K562 (cell line): ENCODE measurements around the gene NAA80. TPM values are rescaled to one million over a fixed set of nuclear protein-coding genes. Genes with fewer than 3 reads are reported as not detected.

Source experiments
- BDP1 ChIP-seq: IDR thresholded peaks from 3 replicates; pipeline ENCODE4 v1.6.1; 2011; ENCODE audit not compliant: insufficient read length, insufficient read depth
- CBX1 ChIP-seq: sonication (generic); IDR thresholded peaks from 2 replicates; pipeline ENCODE4 v1.6.1; 2016; ENCODE audit warnings: antibody characterized with exemption, low read depth, mild to moderate bottlenecking
- CTCF ChIP-seq, 3 experiments: IDR thresholded peaks in 2 of 3; conservative IDR thresholded peaks in 1 of 3; 2 replicates each; pipeline ENCODE4 v1.5.1; 2011 to 2012; ENCODE audit warnings: low read length in 3 of 3, mild to moderate bottlenecking in 3 of 3, control low read depth in 2 of 3, improper control_type of control experiment in 1 of 3, inconsistent platforms in 1 of 3, low read depth in 1 of 3, mixed read lengths in 1 of 3, moderate library complexity in 1 of 3; ENCODE audit not compliant: insufficient read depth in 2 of 3
- E2F5 ChIP-seq: sonication (generic); formaldehyde crosslinking; IDR thresholded peaks from 2 replicates; pipeline ENCODE4 v1.8.0; 2022; ENCODE audit warnings: mild to moderate bottlenecking, missing genetic modification reagents
- ELF4 ChIP-seq: fragments of 450-650 bp; formaldehyde crosslinking; IDR thresholded peaks from 2 replicates; pipeline ENCODE4 v1.4.0; 2022; ENCODE audit warnings: missing genetic modification characterization
- EP400 ChIP-seq: fragments of 450-650 bp; IDR thresholded peaks from 2 replicates; pipeline ENCODE4 v1.6.1; 2017; ENCODE audit warnings: antibody characterized with exemption, mild to moderate bottlenecking, moderate library complexity
- FUS ChIP-seq: fragments of 200-400 bp; formaldehyde crosslinking; optimal IDR thresholded peaks from 2 replicates; pipeline ENCODE3; 2017; ENCODE audit warnings: low read depth, low read length
- GATA2 ChIP-seq: sonication (generic); formaldehyde crosslinking; IDR thresholded peaks from 2 replicates; pipeline ENCODE4 v1.4.0; 2020; ENCODE audit warnings: mild to moderate bottlenecking, missing genetic modification reagents
- GTF2A2 ChIP-seq: IDR thresholded peaks from 2 replicates; pipeline ENCODE4 v1.6.1; 2016; ENCODE audit warnings: mild to moderate bottlenecking, missing genetic modification characterization, missing compliant biosample characterization
- HDAC1 ChIP-seq, 2 experiments: fragments of 450-650 bp; IDR thresholded peaks; 2 replicates each; pipeline ENCODE4 v1.6.1; 2016 to 2017; ENCODE audit warnings: inconsistent platforms in 1 of 2, mild to moderate bottlenecking in 1 of 2, moderate library complexity in 1 of 2
- ILK ChIP-seq: fragments of 450-650 bp; IDR thresholded peaks from 2 replicates; pipeline ENCODE4 v1.6.1; 2016; ENCODE audit warnings: missing genetic modification characterization, low read depth, mild to moderate bottlenecking, missing compliant biosample characterization, moderate library complexity, borderline replicate concordance
- L3MBTL2 ChIP-seq: fragments of 450-650 bp; IDR thresholded peaks from 2 replicates; pipeline ENCODE4 v1.6.1; 2016; ENCODE audit warnings: mild to moderate bottlenecking, moderate library complexity
- MTA2 ChIP-seq: fragments of 450-650 bp; IDR thresholded peaks from 2 replicates; pipeline ENCODE4 v1.6.1; 2016; ENCODE audit warnings: low read depth
- NKRF ChIP-seq: fragments of 450-650 bp; IDR thresholded peaks from 2 replicates; pipeline ENCODE4 v1.6.1; 2016; ENCODE audit warnings: borderline replicate concordance
- NR0B1 ChIP-seq: fragments of 450-650 bp; IDR thresholded peaks from one replicate; pipeline ENCODE4 v1.6.1; 2018; ENCODE audit warnings: mild to moderate bottlenecking, moderate library complexity; ENCODE audit not compliant: partially characterized antibody
- NUFIP1 ChIP-seq: fragments of 450-650 bp; IDR thresholded peaks from 2 replicates; pipeline ENCODE4 v1.6.1; 2018; ENCODE audit not compliant: partially characterized antibody
- RBBP5 ChIP-seq: fragments of 200-600 bp; sonication (generic); IDR thresholded peaks from 2 replicates; pipeline ENCODE4 v1.6.1; 2012; ENCODE audit warnings: borderline replicate concordance, mild to moderate bottlenecking, low read length, control low read depth, inconsistent platforms; ENCODE audit not compliant: insufficient read depth, poor library complexity, severe bottlenecking
- RBM17 ChIP-seq: fragments of 200-400 bp; formaldehyde crosslinking; IDR thresholded peaks from 2 replicates; pipeline ENCODE4 v1.6.1; 2017; ENCODE audit warnings: low read depth, mild to moderate bottlenecking, low read length, borderline replicate concordance
- TCF3 ChIP-seq: sonication (generic); formaldehyde crosslinking; IDR thresholded peaks from 2 replicates; pipeline ENCODE4 v1.4.0; 2020; ENCODE audit warnings: mild to moderate bottlenecking, missing genetic modification reagents
- THAP7 ChIP-seq: fragments of 250-450 bp; sonication (Bioruptor Pico); IDR thresholded peaks from 2 replicates; pipeline ENCODE4 v1.5.0; 2021
- ZC3H4 ChIP-seq: sonication (generic); formaldehyde crosslinking; IDR thresholded peaks from 2 replicates; pipeline ENCODE4 v1.9.0; 2021; ENCODE audit warnings: missing genetic modification reagents, borderline replicate concordance
- ZNF589 ChIP-seq: fragments of 200-800 bp; sonication (Bioruptor generic); IDR thresholded peaks from 2 replicates; pipeline ENCODE4 v1.6.1; 2016; ENCODE audit warnings: low read depth, missing genetic modification characterization, missing compliant biosample characterization
- polyA plus RNA-seq, 8 experiments: library from polyadenylated mRNA; depleted of rRNA in 4 of 8; stranded (reverse) in 5 of 8; unstranded in 3 of 8; fragments of >200 nt; fragmentation: Nextera tagmentation in 2 of 8; fragmentation: Illumina TruSeq in 1 of 8; extraction: Ambion mirVana in 2 of 8; extraction: Trizol in 1 of 8; gene quantifications; 2 replicates each; pipeline versions ENCODE4 v1.2.1 to v1.2.3, GENCODE V29; 2011 to 2014; ENCODE audit warnings: inconsistent platforms in 1 of 8, missing spikeins in 1 of 8
- total RNA-seq, 7 experiments: library from RNA; depleted of rRNA in 6 of 7; stranded (reverse); fragments of >200 nt in 6 of 7; fragmentation: Illumina TruSeq in 2 of 7; extraction: Trizol in 2 of 7; gene quantifications; 2 replicates each; pipeline versions ENCODE4 v1.2.1 to v1.2.3, GENCODE V29; 2011 to 2021; ENCODE audit warnings: low replicate concordance in 1 of 7

NAA80 gene
- total and polyA plus RNA-seq, 9 of the 15 experiments (the other 6 are each of a cell fraction or from before 2014, with no cell fraction given) = 0.82 to 24.0 (median 8.6) TPM

GRCh38 chr3:50337175-50337861 is 38.1 kb upstream of the NAA80 start (continued):
- TF ChIP-seq CBX1 (0 out of 2 replicates have a peak, but pooled peaks have one; percentile 48), MTA2 (no peak), GATA2 (CRISPR knock-in tag) (no peak), ILK (tag) (no peak), RBBP5 (no peak), ZNF589 (no peak), NR0B1 (no peak), E2F5 (CRISPR knock-in tag) (no peak), ELF4 (CRISPR knock-in tag) (no peak), L3MBTL2 (peak; percentile 82), FUS (peak; percentile 14), ZC3H4 (CRISPR knock-in tag) (0 out of 2 replicates have a peak, but pooled peaks have one; percentile 56), HDAC1 (IDR thresholded peaks at IDR 0.05) (peak in 1 of 2 experiments; percentile 86; a peak in 2 of 4 replicates), GTF2A2 (no peak), RBM17 (no peak), EP400 (peak; percentile 93), NUFIP1 (no peak), TCF3 (CRISPR knock-in tag) (no peak), NKRF (peak; percentile 79), THAP7 (CRISPR knock-in tag) (no peak), CTCF (IDR thresholded peaks at IDR 0.05 in 2 of 3, conservative IDR thresholded peaks at IDR 0.05 in 1 of 3; ENCODE audit: insufficient read depth in 2 of 3, low read depth in 1 of 3, low read length in 3 of 3) (no peak), BDP1 (no peak)
